GM12873 (cell line): ENCODE measurements around the gene SLC17A3.

Source experiments
- TF ChIP-seq, protein P1 (sequence below): IDR thresholded peaks from 2 replicates; pipeline ENCODE4 v1.5.1; 2012; ENCODE audit warnings: low read depth, mild to moderate bottlenecking, moderate library complexity, low read length, control low read depth; ENCODE audit not compliant: insufficient read depth; ENCODE audit errors: missing control alignments

SLC17A3 gene

DNA sequence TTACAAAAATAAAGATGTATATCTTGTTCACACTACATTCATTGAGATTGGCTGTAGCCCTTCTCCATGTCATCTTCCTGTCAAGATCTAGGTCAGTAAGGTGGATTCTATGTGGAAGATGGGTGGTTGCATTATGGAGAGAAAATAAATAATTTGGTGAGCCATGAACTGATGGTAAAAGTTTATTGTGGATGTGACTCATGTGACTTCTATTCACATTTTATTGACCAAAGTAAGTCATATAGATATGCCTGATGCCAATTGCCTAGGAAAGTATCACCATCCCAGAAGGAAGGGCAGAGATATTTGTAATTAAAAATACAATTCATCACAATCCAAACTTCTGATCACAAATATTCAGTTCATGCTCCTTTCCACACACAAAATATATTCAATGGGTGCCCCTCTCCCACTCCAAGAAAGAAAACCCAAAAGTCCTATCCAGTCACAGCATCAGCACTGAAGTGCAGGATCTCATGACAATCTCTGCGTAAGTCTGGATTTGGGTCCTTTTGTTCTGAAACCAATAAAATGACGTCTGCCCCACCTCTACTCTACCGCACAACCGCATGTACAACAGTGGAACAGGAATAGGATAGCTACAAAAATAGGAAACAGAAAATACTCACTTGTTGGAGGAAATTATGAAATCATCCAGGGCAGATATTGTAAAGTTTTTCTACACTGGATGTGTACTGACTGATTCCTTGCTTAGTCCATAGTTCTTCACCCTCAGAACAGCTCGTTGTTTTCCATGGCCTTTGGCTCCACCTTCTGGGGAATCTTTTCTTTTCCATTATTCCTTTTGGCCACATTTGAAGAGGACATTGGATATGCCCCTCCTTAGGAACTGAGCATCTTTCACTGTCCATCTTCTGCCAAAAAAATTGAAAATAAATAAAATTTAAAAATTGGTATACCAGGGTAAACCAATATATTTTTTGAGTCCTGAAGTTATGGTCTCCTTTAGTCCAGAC is 16.1 kb upstream of the SLC17A3 start:
- TF ChIP-seq, protein P1, sequence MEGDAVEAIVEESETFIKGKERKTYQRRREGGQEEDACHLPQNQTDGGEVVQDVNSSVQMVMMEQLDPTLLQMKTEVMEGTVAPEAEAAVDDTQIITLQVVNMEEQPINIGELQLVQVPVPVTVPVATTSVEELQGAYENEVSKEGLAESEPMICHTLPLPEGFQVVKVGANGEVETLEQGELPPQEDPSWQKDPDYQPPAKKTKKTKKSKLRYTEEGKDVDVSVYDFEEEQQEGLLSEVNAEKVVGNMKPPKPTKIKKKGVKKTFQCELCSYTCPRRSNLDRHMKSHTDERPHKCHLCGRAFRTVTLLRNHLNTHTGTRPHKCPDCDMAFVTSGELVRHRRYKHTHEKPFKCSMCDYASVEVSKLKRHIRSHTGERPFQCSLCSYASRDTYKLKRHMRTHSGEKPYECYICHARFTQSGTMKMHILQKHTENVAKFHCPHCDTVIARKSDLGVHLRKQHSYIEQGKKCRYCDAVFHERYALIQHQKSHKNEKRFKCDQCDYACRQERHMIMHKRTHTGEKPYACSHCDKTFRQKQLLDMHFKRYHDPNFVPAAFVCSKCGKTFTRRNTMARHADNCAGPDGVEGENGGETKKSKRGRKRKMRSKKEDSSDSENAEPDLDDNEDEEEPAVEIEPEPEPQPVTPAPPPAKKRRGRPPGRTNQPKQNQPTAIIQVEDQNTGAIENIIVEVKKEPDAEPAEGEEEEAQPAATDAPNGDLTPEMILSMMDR = no peak

DNA sequence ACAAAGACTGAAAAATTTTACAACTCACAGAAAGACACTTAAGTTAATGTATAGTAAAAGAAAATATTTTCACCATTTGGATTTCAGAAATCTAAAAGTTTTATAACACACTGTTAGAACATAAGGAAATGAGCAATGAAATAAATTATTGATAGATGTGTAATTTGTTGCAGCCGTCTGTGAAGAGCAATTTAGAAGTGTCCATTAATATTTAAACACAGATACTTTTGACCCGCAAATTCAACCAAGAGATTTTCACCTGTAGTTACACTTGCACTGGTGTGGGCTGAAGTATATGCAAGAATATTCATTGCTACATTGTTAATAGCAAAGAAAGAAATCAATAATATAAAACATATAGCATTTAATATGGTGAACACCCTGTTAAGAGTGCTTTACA is 14.6 kb upstream of the SLC17A3 start:
- TF ChIP-seq, protein P1 = no peak

DNA sequence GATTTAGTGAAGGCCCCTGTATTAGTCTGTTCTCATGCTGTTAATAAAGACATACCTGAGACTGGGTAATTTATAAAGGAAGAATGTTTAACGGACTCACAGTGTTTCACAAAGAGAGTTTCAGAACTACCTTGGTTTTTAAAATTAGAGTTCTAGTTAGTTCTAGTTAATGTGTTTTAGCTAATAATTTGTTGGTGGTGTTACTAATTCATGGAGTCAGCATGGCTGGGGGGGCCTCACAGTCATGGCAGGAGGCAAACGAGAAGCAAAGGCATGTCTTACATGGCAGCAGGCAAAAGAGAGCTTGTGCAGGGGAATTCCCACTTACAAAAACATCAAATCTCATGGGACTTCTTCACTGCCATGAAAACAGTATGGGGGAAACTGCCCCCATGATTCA is 12.0 kb upstream of the SLC17A3 start:
- TF ChIP-seq, protein P1 = no peak

DNA sequence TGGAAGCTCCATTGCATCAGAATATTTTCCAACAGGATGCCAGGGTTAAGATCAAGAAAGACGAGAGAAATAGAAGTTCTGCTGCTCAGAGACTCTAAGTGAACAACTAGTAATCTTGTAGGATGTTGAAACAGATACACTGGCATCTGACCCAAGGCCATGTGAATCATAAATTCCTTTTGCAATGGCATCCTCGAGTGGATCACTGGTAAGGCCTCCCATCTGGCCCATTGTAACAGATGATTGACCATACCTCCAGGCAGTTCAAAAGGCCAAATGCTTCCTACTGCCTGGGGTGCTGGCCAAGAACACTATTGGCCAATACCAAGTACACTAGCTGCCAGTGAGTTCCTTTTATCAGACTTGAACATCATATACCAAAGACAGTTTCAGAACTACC is 9.9 kb upstream of the SLC17A3 start:
- TF ChIP-seq, protein P1 = no peak

DNA sequence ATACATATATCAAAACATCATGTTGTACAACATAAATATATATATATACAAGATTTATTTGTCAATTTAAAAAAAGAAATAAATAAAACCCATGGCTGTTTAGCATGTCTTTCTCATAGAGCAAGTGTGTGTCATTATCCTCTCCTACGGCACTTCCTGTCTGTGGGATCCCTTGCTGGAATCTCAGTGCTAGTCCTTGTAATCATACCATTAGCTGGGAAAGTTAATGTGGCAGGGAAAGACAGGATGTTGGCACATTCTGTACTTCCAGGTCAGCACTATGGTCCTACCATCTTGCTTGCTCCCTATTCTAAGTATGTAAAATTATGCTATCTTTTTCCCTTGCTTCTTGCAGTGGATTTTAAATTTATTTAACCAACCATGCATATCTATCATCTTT is 9.5 kb upstream of the SLC17A3 start:
- TF ChIP-seq, protein P1 = no peak

DNA sequence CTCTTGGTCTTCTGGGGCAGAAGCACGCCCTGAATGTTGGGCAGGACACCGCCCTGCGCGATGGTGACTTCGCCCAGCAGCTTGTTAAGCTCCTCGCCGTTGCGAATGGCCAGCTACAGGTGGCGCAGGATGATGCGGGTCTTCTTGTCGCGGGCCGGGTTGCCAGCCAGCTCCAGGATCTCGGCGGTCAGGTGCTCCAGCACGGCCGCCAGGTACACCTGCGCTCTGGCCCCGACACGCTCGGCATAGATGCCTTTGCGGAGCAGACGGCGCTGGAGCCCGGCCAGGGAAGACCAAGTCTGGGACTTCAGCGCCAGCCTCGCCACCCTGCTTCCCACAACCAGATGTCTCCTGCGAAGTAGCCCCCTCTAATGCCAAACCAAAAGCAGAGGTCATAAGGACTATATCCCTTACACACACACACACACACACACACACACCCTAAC is 8.0 kb upstream of the SLC17A3 start:
- TF ChIP-seq, protein P1 = no peak

DNA sequence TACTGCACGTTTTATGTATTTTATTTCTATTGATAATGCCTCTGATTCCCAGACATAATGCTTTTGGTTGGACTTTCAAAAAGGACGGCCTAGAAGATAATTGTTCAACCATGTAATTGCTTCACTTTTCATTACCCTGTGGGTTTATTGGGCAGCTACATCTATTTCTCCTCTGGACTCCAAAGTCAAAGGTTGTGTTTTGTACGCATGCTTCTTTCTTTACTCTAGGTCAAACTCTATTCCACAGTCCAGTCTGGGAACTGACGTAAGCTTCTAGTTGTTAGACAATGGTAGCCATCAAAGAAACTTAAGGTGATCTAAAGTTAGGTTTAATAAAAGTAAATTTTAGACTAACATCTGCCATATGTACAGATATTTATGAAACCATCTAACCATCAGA is 6.6 kb upstream of the SLC17A3 start:
- TF ChIP-seq, protein P1 = no peak
